GM19468 (cell line): ENCODE results near the gene C2CD5.

Source experiments
- ATAC-seq: cut with Tn5 transposase; IDR thresholded peaks from one replicate; pipeline ENCODE4 v1.9.1; 2021; ENCODE audit warnings: mild to moderate bottlenecking, moderate library complexity, moderate number of reproducible peaks; ENCODE audit not compliant: unreplicated experiment; ENCODE audit errors: extremely low read depth

Gene C2CD5

DNA sequence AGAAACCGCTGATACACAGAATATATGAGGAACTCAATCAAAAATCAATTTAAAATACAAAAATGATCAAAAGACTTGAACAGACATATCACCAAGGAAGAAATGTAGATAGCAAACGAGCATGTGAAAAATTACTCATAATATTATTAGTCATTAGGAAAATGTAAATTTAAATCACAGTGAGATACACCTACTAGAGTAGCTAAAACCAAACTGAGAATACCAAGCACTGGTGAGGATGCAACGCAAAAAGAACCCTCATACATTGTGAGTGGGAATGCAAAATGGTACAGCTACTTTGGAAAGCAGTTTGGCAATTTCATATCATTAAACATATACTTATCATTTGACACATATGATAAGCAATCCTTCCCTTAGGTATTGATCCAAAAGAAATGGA lies 108.8 kb downstream of the C2CD5 start:
- ATAC-seq: no peak

DNA sequence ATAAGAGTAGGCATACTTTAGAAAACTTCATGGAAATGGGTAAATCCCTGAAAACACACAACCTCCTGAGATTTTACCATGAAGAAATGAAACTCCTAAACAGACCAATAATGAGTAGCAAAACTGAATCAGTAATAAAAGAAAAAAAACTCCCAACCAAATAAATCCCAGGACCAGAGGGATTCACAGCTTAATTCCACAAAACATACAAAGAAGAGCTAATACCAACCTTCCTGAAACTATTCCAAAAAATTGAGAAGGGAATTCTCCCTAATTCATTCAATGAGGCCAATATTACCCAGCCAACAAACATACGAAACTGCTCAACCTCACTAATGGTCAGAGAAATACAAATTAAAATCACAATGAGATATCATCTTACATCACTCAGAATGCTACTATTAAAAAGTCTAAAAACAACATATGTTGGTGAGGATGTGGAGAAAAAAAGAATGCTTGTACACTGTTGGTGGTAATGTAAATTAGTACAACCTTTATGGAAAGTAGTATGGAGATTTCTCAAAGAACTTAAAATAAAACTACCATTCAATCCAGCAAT lies 112.6 kb downstream of the C2CD5 start:
- ATAC-seq: no peak

GRCh38 chr12:22416801-22417200 lies 127.5 kb downstream of the C2CD5 start:
- no peak for ATAC-seq

GRCh38 chr12:22415342-22416309 lies 128.7 kb downstream of the C2CD5 start:
- ATAC-seq: no peak

DNA sequence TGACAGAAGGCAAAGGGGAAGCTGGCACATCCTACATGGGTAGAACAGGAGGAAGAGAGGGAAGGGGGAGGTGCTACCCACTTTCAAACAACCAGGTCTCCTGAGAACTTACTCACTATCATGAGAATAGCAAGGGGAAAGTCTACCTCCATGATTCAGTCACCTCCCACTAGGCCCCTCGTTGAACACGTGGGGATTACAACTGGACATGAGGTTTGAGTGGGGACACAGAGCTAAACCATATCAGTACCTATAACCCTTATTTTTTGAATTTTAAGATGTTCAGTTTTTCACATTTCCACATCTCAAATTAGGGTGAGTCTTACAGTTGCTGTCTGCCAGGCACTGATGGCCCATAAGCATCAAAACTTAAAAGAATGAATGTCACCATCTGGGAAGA lies 129.6 kb downstream of the C2CD5 start:
- no peak for ATAC-seq

- no peak for ATAC-seq
Measured at GRCh38 chr12:22413592-22413991, 130.8 kb downstream of the C2CD5 start.

GRCh38 chr12:22412581-22412980 lies 131.8 kb downstream of the C2CD5 start:
- no peak for ATAC-seq

DNA sequence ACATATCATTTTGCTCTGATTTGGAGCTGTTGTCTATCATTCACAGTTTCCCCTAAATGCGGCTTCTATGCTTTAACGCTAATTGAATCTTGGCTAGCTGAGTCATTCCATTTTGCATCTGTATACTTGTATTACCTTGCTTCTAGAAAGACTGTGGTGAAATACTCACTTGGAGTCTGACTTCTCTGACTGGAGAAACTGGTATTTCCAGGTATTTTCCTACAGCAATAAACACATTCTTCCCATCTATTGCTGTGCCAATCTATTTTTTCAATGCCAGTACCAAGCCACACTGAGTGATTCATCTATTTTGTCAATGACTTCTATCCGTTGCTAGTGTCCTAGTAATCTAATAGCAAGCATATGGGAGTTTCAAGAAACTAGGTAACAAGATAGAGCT lies 133.9 kb downstream of the C2CD5 start:
- ATAC-seq: no peak

DNA sequence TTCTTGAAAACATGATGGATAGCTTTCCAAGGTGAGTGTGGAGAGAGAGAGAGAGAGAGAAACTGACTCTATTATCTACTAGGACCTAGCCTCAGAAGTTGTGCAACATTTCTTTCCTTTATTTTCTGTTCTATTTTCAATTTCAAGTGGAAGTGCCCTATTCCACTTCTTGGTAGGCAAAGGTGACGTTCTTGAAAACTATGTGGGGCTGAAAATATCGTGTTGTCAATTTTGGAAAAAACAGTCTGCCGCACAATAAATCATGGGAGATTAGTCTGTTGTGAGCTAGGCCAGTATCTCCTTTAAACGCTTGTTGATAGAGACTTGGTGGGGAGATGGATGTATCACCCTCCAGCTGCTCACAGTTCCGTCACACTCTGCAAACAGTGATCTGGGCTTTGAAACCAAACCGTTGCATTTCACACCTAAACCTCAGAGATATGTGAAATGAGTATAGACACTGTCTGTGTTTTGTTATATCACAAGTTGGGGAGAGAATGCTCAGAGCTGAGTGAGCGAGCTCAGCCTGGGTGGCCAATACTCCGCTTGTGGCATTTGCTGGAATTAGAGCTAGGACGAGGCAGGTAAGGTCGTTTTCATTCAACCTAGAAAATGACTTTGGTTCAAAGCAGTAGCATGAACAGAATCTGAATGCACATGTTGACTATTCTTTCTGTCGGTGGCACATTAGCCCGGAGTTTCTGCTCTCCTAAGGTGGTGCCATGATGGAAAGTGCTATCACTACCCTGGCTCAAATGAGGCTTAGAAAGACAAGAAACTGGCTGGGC lies 134.8 kb downstream of the C2CD5 start:
- peak; percentile 85 for ATAC-seq

DNA sequence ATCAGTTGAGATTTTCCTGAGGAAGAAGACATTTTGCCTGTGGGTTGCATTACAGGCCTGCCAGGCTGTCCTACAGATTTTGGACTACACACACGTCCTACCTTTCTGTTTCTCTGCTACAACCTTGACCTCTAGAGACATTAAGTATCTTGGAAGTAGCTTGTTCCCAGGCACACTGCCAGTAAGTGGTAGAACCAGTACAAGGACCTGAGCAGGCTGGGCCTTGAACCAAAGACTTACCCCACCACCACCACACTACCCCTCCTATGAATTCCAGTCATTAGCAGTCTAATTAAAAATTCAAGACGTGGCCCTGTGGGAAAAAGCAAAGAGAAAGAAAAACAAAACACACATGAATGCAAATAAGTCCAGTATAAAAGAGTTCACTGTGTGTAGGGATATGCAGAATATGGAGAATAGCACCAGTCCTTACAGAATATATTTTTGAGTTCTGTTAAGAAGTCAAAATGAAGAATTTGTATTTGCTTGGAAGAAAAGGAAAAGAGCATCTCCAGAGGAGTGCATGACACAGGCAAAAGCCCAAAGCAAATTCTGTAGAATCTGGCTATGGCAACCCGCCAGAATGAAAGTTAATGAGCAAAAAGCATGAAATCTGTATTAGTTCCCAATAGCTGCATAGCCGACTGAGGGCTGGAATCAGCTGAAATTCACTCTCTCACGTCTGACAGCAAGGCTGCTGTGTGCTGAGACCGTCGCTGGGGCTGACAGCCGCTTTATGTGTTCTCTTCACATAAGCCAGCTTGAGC lies 135.5 kb downstream of the C2CD5 start:
- ATAC-seq: no peak

GRCh38 chr12:22407397-22407796 lies 136.9 kb downstream of the C2CD5 start:
- ATAC-seq: no peak

- peak; percentile 44 for ATAC-seq
Measured at GRCh38 chr12:22406627-22407026, 137.7 kb downstream of the C2CD5 start.

- no peak for ATAC-seq
Measured at GRCh38 chr12:22399464-22400180, 144.7 kb downstream of the C2CD5 start.
